ENCODE results near the gene ACSL1. TPM values are rescaled to one million over a fixed set of nuclear protein-coding genes. Genes with fewer than 3 reads are reported as not detected.

The ACSL1 gene
- total and polyA plus RNA-seq, 12 donors = 127 to 526 (median 239) TPM

DNA sequence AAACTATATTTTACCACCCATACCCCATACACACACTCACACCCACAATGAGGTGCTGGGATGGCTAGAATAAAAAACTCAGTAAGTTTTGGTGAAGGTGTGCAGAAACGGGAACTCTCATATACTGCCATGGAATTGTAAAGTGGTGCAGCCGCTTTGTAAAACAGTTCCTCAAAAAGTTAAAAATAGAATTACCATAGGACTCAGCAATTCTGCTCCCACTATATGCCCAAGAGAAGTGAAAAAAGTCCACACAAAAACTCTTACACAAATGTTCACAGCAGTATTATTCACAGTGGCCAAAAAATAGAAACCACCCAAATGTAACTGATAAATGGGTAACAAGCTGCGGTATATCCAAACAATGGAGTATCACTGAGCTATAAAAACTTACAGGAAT lies 98.3 kb downstream of the ACSL1 start:
- intact Hi-C loops (cut with DNase I) = no loop called here
- ATAC-seq = no peak
- no peak for TF ChIP-seq CTCF (IDR thresholded peaks at IDR 0.05)
- Histone ChIP-seq H3K27me3 (no peaks in the 10 kb centered on the region), H3K27ac (no peak overlapping the region), H3K36me3 (peaks cover 0 to 41% (median 0%) of the 10 kb centered on the region in 9 donors), H3K9me3 (peaks cover 0 to 7% (median 0%) of the 10 kb centered on the region in 11 donors), H3K4me1 (peaks cover 0 to 14% (median 0%) of the 10 kb centered on the region in 9 donors), H3K4me3 (no peak overlapping the region)
- no peak for DNase-seq
- 93 to 95% methylated on average over 3 of the region's 3 CpGs for whole genome bisulfite sequencing, 2 donors

DNA sequence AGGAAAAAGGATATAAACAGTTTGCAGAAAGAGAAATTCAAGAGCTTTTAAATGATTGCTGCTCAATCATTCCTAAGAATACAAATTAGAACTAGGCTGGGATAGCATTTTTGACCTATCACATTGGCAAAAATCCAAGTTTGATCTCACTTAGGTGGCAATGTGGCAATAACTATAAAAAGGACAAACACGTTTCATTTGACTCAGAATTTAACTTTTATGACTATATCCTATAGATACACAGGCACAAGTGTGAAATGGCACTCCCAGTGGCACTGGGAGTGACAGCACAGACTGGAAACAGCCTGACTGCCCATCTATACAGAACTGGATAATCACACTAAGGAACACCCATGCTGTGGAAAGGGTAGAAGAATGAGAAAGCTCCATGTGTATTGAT lies 103.0 kb downstream of the ACSL1 start:
- DNase-seq = no peak
- intact Hi-C loops (cut with DNase I) = no loop called here
- Histone ChIP-seq H3K4me3 (no peak overlapping the region), H3K9me3 (peaks cover 0 to 24% (median 0%) of the 10 kb centered on the region in 11 donors), H3K36me3 (peaks cover 0 to 54% (median 0%) of the 10 kb centered on the region in 9 donors), H3K4me1 (peaks cover 0 to 7% (median 0%) of the 10 kb centered on the region in 9 donors), H3K27ac (no peak overlapping the region), H3K27me3 (no peaks in the 10 kb centered on the region)
- no peak for TF ChIP-seq CTCF (IDR thresholded peaks at IDR 0.05)
- no peak for ATAC-seq
- 44 to 81% methylated on average over 1 of the region's 1 CpG for WGBS, 2 donors

DNA sequence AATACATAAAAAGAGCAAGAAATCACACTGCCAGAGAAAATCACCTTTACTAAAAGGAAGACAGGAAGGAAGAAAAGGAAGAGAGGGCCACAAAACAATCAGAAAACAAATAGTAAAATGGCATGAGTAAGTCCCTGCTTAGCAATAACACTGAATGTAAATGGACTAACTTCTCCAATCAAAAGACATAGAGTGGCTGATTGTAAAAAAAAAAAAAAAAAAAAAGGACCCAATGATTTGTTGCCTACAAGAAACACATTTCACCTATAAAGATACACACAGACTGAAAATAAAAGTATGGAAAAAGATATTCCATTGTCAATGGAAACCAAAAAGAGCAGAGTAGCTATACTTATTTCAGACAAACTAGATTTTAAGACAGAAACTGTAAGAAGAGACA lies 104.5 kb downstream of the ACSL1 start:
- intact Hi-C loops (cut with DNase I) = no loop called here
- H3K4me3 ChIP-seq = no peak overlapping the region

GRCh38 chr4:184719407-184719806 lies 106.4 kb downstream of the ACSL1 start:
- no peak for TF ChIP-seq CTCF (IDR thresholded peaks at IDR 0.05)
- Histone ChIP-seq H3K27me3 (no peaks in the 10 kb centered on the region), H3K27ac (no peak overlapping the region), H3K9me3 (peaks cover 0 to 19% (median 0%) of the 10 kb centered on the region in 11 donors), H3K36me3 (peaks cover 0 to 68% (median 0%) of the 10 kb centered on the region in 9 donors), H3K4me3 (no peak overlapping the region), H3K4me1 (no peaks in the 10 kb centered on the region)
- intact Hi-C loops (cut with DNase I) = loop anchor here in 1 of 10 donors (10.0 kb wide), 1 partner anchor 55 kb away; no protein-coding TSS in a partner anchor
- DNase-seq = no peak
- ATAC-seq = peak in 2 of 8 donors; percentile 9 to 27
- 81 to 90% methylated on average over 3 of the region's 3 CpGs for WGBS, 2 donors

More for the DNA sequence above, 104.5 kb downstream of the ACSL1 start:
- DNase-seq (no peak), ATAC-seq (no peak)
- H3K27me3 ChIP-seq = no peaks in the 10 kb centered on the region
- no peak for TF ChIP-seq CTCF (IDR thresholded peaks at IDR 0.05)
- H3K36me3 ChIP-seq = peaks cover 0 to 61% (median 0%) of the 10 kb centered on the region in 9 donors
- H3K27ac ChIP-seq = no peak overlapping the region
- H3K4me1 ChIP-seq = no peaks in the 10 kb centered on the region
- peaks cover 0 to 19% (median 0%) of the 10 kb centered on the region in 11 donors for H3K9me3 ChIP-seq

Data from heart right ventricle (tissue), 16 donors.